Hippocampal formation (tissue), 2 donors: ENCODE measurements around the gene DUSP8.

Experiments
- DNase-seq, 2 donors: peaks; one replicate each; lab custom pipeline; 2025; lab: John Stamatoyannopoulos, UW

Gene DUSP8

DNA sequence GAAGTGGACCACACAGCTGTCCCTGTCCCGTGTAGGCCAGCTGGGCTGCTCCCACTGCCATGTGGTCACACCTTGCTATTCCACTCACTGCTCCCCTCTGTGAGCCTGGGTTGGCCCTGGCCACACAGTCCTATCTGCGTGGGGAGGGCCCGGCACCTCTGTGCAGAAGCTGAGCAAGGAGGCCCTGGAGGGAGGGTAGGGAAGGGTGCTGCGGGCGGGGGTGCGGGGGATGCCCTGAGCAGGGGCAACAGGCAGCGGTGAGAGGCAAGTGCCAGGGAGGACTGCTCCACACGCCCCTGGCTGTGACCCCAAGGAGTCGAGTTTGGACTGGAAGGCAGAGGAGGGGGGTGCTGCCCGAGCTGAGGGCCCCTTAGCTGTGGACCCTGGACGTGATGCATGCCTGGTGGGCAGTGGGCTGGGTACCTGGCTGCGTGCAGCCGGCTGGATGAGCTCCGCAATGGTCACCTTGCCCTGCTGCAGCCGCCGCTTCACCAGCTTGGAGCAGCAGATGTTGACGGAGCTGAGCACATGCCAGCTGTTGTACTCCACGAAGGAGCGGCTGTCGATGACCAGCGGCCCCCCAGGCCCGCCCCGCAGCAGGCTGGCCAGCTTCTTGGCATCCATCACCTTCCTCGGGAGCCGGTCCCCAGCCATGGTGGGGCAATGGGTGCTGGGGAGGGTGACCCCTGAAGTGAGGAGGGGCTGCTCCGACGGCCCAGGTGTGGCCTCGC lies 6.7 kb downstream of the DUSP8 start:
- no peak for DNase-seq

DNA sequence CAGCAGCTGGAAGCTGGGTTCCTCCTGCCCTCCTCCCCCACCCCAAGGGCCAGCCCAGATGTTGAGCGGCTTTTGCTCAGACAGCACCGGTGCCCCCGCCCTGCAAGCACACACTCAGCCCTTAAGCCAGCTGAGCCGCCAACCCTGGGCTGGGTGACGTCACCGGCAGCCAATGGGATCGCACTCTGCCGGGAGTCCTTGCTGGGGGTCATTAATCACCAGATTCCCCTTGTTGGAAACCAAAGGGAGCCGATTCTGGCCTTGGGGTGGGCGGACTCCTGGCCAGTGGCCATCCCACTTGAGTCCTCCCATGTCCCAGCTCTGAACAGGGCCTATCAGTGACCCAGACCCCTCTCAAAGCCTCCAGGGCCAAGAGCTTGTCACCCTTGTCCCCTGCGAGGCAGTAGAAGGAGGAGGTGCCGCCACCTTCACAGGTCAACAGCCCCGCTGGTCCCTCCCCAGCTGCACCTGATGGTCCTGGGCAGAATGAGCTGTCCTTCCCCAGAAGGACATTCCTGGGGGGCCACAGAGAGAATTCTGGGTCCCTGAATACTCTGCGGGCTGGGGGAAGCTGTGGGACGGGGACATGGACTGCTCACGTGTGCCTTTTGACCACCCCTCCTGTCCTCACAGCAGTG lies 7.4 kb downstream of the DUSP8 start:
- no peak for DNase-seq

DNA sequence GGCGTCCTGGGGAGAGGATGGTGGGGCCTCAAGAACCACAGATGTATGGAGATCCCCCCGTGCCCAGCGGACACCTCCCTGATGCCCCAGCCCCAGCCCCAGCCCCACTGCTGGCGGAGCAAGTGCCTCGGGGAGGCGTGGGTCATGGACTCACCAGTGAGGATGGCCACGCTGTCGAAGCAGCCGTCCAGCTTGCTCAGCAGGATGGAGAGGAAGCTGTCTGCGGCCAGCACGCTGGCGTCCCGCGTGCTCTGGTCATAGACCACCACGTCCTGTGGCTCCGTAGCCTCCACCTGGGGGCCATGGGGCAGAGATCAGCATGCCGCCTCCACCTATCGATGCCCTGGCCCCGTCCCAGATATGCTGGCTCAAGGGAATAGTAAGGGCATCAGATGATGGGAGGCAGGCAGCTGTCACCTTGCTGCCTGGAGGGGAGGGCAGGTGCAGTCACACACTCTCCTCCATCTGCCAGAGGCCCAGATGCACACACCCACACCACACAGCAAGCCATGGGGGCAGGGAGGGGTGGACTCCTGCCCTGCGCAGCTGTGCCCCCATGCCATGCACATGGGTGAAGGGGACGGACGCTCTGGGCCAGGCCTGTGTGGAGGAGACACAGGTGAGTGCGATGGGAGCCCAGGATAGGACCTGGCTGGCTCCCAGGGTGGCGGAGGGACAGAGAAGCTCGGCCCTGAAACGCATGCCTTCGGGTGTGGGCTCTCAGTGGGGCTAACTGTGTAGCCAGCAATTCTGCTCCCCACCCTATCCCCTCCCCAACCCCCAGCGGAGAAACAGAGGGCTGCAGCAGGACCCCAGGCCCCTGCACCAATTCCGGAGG lies 8.2 kb downstream of the DUSP8 start:
- DNase-seq = no peak

DNA sequence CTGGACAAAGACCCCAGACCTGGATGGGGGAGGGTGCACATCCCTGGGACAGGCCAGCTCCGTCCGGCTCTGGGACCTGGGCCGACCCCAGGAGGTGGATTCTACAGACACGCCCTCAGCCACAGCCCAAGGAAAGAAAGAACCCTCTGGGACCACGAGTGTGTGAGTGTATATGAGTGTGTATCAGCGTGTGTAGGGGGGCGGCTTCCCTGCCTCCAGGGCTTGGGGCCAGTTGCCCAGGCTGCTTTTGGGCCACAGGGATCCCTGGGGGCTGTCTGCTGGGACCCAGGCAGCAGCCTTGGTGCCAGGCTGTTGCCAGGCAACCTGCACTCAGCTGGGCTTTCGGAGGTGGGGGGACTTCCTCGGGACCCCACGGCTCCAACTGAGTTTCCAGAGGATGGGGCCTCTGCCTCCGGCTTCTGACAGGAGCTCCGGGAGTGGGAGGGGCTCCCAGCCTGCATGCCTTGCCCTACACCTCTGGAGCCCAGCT lies 8.9 kb downstream of the DUSP8 start:
- DNase-seq = no peak

DNA sequence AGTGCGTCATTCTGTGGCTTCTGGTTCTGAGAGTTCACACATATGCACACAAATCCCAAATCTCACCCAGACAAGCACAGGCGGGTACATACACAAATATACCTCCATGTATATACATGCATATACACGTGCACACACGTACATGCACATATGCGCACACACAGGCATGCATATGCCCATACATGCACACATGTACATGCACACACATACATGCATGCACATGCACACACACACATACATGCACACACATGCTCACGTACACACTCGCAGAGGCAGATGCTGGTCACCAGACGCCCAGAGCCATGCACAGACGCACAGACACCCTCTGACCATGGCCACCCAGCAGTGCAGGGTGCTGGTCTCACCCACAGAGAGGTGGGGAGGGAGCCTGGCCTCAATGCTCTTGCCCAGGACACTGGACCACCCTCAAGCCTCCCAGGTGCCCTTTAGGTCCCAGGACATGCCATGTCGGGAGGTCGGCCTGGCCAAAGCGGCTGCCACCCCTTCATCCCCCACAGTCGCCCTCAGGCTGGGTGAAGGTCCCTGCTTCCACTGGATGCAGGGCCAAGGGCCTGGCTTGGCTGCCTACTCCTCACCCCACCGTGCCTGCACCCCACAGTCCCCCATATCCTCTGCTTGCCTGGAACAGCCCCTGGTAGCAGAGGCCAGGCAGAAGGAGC lies 9.5 kb downstream of the DUSP8 start:
- no peak for DNase-seq

DNA sequence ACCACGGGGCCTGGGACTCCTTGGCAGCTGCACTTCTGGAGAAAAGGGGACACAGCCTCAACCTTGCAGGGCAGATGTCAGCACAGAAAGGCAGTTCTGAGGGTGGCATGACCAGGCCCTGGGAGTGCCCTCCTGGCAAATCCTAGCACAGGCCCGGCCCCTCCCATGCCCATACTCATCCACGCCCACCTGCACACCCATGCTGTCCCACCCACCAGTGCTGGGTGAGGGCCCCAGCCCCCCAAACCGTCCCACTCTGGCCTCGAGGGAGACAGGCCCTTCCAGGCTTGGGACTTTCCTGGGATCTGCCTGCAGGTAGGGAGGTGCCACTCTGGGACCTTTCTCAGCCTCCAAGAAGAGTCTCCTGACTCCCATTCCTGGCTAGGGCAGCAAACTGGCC lies 10.1 kb downstream of the DUSP8 start:
- no peak for DNase-seq

DNA sequence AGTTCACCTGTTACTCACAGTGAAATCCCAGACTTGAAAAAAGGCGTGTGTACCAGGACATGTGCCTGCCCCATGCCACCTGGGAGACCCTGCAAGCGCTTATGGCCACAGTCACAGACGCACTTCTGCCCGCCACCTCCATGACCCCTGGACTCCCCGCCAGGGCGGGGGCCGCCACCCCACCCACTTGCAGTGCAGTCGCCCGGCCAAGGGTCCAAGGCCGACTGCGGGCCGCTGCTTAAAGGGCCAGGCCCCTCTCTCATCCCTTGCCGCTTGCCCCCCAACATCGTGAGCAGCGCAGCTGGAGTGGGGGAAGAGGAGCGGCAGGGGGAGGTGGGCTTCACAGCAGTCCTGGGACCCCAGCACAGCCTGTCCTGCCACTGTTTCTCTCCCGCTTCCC lies 10.8 kb downstream of the DUSP8 start:
- DNase-seq = no peak

DNA sequence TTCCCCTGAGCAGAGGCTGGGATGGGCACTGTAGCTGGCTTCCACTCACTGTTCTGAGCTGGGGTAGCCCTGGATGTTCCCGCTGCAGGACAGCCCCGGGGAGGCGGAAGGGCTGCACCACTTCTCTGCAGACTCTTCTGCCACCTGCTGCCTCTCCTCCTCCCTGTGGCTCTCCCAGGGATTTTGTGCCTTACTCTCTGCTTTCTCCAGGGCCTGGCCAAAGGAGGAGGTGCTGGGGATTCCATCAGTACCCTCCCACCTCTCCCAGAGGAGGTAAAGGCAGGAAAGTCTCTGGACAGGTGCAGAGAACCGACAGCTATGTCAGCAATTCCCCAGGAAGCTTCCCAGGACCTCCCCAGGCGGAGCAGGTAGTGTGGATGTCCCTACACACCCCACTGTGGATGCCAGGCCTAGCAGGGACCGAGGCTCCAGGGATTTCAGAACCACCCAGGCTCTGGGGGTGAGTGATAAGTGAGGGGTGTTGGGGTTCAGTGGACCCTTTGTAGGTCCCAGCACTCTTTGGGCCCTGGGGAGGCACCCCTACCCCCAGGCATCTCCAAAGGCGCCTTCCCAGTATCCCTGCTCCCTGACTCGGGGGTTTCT lies 11.3 kb downstream of the DUSP8 start:
- DNase-seq = no peak

DNA sequence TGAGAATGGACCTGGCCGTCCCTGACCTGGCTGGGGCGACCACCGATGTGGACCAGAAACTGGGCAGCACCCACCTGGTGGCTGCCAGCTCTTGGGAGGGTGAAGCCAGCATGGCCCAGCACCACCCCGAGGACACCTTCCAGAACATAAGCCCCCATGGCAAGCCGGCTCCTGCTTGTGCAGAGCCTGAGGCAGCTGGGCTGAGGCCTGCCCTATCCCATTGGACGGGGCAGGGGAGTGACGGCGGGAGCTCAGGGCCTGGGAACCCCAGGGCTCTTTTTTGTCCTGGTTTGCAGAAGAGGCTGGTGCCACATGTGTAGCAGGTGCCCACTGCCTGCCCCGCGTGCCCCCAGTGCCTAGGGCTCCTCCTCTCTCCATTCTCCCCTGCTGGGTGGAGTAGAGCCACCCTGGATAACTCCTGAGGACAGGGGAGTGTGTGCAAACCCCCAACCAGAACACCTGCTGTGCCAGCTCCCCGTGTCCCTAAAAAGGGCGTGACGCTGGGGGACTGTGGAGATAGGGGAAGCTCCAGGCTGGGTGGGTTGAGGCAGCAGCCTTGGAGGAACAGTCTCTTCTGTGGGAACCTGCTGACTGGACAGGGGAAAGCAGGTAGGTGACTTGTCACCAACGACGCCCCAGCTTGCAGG lies 11.9 kb downstream of the DUSP8 start:
- DNase-seq = no peak

DNA sequence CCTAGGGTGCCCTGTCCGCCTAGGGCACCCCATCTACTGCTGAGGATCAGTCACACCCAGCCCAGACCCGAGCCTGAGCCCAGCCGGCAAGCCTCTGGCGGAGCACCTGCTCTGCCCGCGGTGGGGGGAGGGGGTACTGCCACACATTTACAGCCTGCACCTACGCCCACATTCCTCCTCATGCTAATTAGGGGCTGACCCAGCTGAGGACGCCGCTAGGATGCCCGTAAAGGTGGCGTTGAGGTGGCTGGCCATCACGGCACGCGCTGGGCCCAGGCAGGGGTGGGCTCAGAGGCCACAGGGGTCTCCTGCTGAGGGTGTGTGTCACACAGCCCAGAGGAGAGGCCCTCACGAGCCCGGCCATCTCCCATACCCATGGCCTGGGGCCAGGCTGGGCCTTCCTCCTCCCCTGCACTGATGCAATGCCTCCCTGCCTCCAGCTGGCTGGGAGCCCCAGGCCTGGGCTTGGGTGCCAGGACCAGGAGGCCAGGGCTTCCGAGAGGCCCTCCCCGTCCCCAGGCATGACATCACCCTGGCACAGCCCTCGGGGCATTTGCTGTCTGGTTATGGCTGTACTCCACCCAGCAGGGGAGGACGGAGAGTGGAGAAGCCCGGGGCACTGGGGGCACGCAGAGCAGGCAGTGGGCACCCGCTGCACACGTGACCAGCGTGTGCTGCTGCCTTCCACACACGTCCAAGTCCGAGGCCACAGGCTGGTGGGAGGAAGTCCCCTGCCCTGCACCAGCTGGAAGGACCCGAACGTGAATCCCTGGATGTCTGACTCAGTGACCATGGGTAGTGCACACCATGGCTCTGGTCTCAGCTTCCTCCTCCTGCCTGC lies 12.7 kb downstream of the DUSP8 start:
- peak; percentile 90 to 91 for DNase-seq

DNA sequence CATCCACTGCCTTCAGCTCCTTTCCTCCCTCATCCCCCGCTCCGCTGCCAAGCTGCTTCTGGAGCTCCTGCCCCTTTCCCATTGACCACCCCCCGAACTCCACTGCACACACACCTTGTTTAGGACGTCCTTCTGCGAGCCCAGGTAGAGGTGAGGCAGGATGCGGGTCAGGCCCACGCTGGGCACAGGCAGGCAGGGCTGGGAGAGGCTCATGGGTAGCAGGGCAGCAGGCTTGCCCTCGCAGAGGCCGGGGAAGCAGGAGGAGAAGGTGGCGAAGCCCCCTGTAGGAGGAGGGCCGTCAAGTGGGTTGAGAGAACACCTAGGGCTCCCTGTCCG lies 13.3 kb downstream of the DUSP8 start:
- DNase-seq = no peak

DNA sequence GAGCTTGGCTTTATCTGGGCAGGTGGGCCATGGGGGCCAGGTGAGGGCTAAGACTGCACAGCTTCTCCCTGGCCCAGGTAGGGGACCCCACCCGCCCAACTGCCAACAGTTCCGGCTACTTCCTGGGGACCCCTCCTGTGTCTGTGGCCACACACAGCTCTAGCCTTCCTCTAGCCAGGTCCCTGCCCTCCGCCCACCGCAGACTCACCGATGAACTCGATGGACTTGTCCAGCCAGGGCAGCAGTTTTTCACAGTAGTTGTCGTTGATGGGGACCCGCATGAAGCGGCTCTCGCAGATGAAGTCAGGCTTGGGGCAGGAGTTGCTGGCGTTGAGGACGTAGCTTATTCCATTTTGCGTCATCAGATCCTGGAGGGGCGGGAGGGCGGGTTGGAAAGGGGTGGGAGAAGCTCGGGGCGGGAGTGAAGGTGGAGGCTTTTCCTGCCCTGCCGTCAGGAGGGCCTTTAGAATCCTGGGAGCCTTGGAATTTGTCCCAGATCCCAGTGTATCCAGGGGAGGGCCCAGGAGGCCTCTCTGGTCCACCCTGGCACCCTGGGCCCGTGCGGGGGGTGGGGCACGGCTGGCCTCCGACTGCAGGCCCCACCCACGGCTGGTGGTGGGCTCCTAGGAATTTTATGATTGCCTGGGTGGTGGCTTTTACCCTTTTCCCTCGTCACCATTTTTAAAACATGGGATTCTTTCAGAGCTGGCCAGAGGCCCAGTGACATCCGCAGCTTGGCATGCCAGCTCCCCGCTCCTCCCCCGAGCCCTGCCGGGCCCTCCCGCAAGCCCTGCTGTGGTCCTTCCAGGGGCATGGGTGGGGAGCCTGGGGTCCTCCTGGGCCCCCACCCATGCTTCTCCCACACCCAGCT lies 13.9 kb downstream of the DUSP8 start:
- no peak for DNase-seq

DNA sequence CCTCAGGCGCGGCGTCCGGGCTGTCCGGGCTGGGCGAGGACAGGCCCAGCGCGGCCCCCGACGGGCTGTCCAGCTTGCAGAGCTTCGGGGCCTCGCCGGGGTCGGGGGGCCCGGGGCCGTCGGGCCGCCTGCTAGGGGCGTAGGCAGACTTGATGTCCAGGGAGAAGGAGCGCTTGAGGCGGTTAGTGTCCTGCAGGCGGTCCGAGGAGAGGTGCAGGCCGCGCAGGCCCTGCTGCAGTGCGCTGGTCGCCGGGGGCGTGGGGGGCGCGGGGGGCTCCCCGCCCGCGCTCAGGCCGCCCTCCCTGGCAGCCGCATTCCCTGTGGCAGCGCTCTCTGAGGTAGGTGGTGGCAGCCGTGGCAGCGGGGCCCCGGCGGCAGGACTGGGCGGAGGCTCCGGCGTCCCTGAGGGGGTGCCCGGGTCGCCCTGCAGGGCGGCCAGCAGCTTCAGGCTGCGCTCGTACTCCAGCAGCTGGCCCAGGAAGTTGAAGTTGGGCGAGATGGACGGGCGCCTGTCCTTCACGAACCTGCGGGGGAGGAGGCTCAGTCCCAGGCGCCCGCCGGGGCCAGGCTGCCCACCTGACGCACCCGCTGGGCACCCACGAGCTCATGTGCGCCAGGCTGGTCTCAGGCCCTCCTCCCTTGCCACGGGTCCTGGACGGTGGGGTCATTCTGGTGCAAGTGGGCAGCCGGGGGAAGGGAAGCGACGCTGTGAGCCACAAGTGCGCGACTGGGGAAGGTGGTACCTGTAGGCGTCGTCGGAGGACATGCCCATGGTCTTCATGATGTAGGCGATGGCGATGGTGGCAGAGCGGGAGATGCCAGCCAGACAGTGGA lies 14.8 kb downstream of the DUSP8 start:
- no peak for DNase-seq

DNA sequence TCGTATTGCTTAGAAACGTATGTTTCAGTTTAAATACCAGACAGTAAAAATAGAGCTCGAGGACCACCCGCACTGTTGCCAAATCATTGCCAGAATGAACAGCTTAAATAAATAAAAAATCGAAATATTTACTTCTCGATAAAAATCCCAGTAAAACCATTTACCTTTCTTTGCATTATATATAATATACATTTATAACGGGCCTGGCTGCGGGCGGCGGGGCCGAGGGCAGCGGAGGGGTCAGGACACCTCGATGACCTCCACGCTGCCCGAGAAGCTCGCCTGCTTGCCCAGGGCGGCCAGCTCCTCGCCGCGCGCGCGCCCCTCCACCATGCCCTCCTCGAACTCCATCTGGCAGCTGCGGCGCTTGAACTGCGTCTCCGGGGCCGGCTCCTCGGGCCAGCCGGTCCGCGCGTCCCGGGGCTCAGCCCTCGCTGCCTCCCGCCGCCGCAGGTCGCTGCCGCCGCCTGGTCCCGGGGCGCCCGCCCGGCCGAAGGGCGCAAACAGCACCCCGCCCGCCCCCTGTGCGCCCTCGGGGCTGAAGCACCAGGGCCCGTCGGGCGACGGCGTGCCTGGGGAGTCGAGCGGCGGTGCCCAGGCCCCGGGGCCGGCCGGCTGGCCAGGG lies 15.7 kb downstream of the DUSP8 start:
- DNase-seq = no peak

DNA sequence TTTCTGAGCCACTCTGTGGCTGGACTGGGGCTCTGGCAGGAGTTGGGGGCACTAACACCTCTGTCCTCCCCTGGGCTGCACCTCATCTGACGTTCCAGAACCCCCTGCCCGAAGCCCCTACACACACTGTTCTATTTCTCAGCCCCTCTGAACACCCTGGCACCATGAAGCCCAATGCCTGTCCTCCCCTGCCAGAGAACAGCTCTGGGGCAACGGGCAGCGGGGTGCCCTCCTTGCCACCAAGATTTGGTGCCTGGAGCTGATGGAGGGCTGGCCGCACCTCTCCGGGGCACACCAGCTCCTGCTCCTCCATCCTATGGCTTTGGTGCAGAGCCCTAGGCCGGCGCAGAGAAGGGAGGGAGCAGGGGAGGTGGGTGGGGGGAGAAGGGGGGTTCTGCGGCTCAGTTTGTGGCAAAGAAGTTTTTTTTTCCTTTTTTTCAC lies 16.3 kb downstream of the DUSP8 start:
- DNase-seq = no peak

DNA sequence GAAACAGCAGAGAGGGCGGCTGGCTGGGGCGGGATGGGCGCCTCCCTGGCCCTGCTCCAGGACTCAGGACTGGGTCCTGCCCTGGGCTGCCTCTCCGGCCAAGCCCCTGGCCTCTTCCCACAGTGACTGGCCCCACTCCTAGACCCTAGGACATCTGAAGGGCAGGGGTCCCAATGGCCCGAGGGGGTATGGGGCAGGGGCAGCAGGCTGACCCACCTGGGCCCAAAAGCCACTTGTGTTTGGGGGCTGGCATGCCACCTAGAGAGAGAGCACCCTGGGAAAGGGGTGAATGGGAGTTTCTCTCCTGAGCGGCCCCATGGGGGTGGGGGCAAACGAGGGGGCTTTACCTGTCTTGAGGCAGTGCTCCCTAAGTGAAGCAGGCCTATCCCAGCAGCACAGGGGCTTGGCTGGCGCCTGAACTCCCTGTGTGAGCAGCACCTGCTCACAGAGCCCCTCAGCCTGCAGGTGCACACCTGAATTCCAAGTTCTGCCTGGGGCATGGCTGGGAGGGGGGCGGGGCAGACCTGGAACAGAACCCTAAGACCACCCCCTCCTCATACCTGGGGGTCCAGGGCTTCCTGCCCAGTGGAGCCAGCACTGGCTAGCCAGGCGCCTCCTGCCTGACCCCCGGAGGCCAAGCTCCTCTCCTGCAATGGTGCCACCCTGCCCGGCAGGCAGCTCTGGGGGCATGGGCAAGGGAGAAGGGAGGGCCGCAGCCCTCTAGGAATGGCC lies 16.9 kb downstream of the DUSP8 start:
- no peak for DNase-seq
